Esophagus muscularis mucosa (tissue), 4 donors: ENCODE measurements around the gene FYB1.

ENCODE experiments used
- CTCF ChIP-seq, 3 experiments: fragments of 200-600 bp in 2 of 3; fragments of 450-650 bp in 1 of 3; sonication (generic) in 2 of 3; IDR thresholded peaks; one replicate each; pipeline ENCODE4 v1.5.1; 2017 to 2019; ENCODE audit warnings: antibody characterized with exemption in 3 of 3, mild to moderate bottlenecking in 2 of 3, moderate library complexity in 1 of 3
- EP300 ChIP-seq: sonication (generic); formaldehyde crosslinking; IDR thresholded peaks from one replicate; pipeline ENCODE4 v1.6.1; 2017; ENCODE audit warnings: antibody characterized with exemption
- POLR2A ChIP-seq: fragments of 450-650 bp; IDR thresholded peaks from one replicate; pipeline ENCODE4 v1.6.1; 2017; ENCODE audit warnings: antibody characterized with exemption, moderate library complexity, mild to moderate bottlenecking, low read depth

GRCh38 chr5:39193553-39194465 is 25.6 kb downstream of the FYB1 start:
- no peak for TF ChIP-seq CTCF (IDR thresholded peaks at IDR 0.05)
- TF ChIP-seq EP300 = no peak
- TF ChIP-seq POLR2A = no peak
